HG03159 (cell line): ENCODE results near the gene CCNE1.
A peak's percentile ranks its signal among the peaks of the same experiment; 100 is the strongest.
"Not testable (repeated sequence)": the region's sequence is repeated elsewhere in the genome, so short reads cannot be mapped to it uniquely, and the experiment has no call there.

Experiments used
- ATAC-seq: cut with Tn5 transposase; IDR thresholded peaks from one replicate; pipeline ENCODE4 v1.9.1; 2021; ENCODE audit warnings: mild to moderate bottlenecking, moderate library complexity; ENCODE audit not compliant: unreplicated experiment

Gene CCNE1

DNA sequence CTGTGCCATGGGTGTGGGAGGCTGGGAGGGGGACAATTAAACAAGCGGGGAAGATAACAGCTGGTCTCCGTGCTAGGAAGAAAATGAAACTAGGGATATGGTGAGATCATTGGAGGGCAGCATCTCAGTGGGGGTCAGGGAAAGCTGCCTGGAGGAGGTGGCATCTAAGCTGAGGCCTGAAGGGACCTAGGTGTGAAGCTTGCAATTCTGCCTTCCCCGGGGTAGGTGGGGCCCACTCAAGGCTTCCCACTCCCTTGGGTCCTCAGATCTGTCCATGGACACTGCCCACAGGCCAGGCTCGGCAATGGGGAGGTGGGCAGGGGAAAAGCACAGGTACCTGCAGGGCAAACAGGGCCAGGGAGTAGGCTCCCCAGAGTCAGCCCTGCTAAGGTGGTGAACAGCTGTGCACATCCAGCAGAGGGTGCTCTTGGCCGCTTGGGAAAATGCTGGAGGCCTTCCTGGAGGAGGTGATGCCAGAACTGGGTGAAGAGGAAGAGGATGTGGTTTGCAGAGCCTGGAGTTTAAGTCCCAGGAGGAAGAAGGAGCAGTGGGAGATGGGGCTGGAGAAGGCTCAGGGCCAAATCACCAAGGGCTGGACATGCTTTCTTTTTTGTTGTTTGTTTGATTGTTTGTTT lies 25.7 kb upstream of the CCNE1 start:
- ATAC-seq: no peak

DNA sequence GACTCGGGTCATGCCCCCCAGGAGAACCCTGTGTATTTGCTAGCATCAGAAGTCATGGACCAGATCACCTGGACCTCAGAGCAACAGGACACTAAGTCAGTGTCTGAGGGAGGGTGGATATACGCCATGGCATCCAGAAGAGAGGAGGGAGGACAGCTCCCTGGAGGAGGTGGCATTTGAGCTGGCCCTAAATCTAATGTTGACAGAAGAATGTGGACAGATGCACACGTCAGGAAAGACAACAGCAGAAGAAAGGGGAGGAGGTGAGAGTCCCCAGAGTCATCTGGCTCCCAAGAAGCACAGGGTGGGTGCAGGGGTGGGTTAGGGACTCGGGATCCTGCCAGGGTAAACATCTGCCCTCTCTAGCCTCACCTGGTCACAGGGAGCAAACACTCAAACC lies 24.5 kb upstream of the CCNE1 start:
- no peak for ATAC-seq

DNA sequence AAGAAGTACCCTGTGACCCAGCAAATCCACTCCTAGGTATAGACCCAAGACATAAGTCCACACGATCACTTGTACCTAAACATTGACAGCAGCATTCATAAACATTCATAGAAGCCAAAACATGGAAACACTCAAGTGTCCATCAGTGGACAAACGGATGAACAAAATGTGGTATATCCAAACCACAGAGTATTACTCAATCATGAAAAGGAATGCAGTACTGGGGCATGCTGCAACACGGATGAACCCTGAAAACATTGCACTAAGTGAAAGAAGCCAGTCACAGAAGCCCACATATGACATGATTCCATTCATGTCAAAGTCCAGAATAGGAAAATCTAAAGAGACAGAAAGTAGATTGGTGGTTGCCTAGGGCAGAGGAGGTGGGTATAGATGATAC lies 22.8 kb upstream of the CCNE1 start:
- ATAC-seq: no peak

DNA sequence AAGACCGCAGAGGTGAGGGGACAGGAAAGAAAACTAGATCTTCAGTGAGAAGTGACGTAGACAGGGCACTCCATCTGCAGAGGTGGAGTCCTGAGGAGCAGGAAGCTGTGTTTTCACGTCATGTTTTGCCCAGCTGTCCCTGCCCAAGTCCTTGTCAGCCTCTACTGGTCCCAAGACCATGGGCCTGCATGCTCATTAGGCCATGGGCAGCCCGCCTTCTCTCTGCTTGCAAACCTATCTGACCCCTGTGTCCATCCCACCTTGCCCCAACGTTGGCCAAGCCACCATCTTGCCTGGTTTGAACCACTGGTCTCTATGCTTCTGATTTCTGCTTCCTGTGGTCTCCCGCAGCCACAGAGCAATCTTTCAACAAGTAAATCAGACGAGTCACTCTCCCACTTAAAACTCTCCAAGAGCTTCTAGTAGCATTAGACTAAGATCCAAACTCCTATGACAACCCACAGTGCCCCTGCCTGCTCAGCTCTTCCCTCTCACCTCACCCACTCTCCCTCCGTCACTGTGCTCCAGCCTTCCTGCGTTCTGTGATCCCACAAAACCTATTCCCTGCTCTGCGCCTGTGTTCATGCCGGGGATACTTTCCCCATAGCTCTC lies 18.6 kb upstream of the CCNE1 start:
- no peak for ATAC-seq

DNA sequence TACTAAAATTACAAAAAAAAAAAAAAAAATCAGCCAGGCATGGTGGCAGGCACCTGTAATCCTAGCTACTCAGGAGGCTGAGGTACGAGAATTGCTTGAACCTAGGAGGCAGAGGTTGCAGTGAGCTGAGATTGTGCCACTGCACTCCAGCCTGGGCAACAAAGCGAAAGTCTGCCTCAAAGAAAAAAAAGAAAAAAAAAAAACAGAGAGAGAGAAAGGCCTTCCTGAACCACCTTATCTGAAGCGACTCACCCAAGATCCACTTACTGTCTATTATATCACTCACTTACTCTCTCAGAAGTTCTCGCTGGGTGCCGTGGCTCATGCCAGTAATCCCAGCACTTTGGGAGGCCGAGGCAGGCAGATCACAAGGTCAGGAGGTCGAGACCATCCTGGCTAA lies 17.3 kb upstream of the CCNE1 start:
- ATAC-seq: not testable (repeated sequence)

DNA sequence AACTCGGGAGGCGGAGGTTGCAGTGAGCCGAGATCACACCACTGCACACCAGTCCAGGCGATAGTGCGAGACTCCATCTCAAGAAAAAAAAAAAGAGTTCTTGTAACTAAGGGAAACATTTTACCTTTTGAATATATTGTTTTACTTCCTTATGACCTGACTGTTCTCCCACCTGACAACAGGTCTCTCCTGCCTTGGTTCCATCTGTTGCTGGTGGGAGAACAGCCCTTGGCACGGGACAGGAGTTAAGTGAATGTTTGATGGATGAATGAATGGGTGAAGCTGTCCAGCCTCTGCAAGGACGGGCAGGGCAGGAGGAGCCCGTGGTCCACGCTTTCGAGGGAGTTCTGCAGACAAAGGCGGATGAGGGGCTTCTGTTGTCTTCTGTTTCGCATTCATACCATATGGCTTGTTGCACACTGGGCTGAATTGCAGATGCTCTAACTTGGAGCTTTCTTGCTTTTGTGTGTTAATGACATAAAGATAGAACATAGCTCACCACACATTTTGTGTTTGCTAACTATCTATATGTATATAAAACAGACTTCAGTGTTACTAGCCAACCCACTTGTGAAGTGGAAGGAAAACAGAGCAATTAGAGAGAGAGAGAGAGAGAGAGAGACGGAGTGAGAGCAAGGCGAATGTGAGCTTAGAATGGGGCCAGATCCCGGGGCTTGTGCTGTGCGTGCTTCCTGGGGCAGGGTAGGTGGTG lies 16.2 kb upstream of the CCNE1 start:
- ATAC-seq: no peak

DNA sequence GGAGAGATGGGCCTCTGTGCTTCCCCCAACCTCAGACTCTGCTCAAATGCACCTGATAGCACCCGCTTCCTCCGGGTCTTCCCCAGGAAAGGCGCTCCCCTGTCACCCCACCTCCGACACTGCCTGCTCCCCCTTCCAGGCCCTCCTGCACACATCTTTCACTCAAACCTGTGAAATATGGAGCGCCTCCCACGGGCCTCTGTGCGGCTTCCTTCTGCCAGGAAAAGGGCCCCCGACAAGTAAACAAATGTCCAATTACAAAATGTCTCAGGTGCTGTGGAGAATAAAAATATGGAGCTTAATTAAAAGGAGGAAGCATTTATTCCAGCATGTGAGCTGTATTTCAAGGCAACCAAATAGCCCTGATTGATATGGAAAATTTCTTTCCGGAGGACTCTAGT lies 15.6 kb upstream of the CCNE1 start:
- no peak for ATAC-seq

DNA sequence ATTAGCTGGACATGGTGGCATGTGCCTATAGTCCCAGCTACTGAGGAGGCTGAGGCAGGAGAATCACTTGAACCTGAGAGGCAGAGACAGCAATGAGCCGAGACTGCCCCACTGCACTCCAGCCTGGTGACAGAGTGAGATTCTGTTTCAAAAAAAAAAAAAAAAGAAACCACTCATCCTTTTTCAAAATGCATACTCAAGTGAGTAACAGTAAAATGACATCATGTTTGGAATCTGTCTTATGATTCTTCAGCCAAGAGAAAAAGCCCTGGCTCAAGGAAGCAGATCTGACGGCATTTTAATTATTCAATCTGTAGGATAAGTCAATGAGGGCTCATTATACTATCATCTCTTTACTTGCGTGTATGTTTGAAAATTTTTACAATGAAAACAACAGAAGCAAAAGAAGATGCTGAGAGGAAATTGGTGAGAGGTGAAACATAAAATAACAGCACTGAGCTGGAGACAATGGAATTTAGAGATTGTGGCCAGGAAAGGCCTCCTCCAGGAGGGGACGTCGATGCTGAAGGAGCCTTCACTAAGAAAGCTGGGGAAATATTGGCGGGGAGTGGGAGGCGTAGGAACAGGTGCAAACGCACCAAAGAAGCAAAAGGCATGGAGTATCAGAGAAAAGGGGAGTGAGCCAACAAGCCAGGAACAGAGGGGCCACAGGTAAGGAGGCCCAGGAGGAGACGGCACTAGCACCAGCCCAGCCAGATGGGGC lies 12.9 kb upstream of the CCNE1 start:
- ATAC-seq: no peak

DNA sequence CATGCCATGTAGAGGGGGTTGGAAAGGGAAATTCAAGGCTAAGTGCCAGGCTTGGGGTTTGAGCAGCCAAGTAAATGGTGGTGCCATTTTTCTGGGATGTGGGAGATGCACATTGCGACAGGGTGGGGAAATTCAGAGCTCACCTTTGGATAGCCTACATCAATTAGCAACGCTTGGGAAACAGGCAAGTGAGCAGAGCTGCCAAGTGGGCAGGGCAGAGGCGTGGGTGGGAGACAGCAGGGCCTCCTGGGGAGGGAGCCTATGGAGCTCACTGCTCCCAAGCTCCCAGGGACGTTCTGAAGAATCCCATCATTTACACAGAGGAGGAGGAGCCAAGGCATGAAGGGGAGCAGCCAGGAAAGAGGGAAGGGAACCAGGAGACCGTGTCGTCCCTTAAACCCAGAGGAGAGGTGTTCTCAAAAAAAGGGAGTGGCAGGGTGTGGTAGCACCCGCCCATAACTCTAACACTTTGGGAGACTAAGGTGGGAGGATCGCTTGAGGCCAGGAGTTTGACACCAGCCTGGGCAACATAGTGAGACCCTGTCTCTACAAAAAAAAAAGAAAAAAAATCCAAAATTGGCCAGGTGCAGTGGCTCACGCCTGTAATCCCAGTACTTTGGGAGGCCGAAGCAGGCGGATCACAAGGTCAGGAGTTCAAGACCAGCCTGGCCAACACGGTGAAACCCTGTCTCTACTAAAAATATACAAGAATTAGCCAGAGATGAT lies 11.5 kb upstream of the CCNE1 start:
- no peak for ATAC-seq

DNA sequence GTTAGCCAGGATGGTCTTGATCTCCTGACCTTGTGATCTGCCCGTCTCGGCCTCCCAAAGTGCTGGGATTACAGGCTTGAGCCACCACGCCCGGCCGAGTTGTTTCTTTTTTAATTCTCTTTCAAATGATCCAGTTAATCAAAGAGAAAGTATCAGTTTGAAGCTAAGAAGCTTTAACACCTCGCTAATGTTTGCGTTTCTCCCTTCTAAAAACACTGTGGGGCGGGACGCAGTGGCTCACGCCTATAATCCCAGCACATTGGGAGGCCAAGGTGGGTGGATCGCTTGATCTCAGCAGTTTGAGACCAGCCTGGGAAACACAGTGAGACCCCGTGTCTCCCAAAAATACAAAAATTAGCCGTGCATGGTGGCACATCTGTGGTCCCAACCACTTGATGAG lies 7.8 kb upstream of the CCNE1 start:
- not testable (repeated sequence) for ATAC-seq

DNA sequence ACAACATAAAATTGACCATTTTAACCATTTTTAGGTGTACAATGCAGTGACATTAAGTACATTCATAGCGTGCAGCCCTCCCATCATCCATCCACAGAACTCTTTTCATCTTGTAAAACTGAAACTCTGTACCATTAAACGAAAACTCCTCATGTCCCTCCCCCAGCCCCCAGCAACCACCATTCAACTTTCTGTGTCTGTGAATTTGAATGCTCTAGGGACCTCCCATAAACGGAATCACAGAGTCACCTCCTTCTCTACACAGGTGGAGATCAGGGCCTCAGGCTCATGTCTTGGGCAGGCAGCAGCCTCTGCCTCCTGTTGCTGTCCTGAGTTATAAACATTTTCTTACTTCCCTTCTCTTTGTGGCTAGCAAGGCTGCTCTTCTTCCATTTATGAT lies 7.3 kb upstream of the CCNE1 start:
- peak; percentile 94 for ATAC-seq

DNA sequence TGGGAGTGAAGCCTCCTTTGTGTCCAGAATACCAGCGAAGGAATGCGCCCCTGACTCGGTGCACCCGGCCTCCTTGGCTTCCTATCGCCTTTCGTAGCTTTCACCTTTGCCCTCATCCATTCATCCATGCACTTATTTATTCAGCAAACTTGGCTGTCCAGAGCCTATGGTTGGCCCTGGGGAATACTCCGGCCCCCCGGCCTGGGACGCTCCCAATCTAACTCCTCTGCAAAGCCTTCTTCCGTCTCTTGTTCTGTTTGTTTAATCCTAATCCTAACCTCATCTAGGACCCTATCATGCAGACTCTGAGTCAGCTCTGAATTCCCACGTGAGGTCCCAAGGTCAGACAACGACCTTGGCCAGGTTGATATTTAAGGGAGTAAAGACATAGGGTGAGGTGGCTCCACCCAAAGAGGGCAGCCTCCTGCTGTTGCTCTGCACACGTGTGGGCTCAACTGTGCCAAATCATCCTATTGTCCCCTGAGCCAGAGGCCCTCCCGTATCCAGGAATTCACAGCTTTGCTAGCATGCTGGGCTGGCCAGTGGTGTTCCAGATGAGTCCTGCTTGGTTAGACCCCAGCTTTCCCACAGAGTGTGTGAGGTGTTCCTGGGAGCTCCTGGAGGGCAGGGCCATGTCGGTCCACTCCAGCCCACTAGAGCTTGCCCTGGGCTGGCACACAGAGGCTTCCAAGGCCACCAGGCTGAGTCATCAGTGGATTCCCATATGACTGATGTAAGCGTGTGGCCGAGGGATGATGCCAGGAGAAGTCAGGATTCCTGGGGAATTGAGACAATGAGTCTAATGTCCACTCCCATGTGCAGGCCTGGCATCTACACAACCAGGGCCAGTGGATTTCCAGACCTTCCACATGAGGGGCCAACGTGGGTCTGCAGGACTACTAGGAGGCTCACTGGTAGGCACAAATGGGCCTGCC lies 6.5 kb upstream of the CCNE1 start:
- ATAC-seq: no peak

DNA sequence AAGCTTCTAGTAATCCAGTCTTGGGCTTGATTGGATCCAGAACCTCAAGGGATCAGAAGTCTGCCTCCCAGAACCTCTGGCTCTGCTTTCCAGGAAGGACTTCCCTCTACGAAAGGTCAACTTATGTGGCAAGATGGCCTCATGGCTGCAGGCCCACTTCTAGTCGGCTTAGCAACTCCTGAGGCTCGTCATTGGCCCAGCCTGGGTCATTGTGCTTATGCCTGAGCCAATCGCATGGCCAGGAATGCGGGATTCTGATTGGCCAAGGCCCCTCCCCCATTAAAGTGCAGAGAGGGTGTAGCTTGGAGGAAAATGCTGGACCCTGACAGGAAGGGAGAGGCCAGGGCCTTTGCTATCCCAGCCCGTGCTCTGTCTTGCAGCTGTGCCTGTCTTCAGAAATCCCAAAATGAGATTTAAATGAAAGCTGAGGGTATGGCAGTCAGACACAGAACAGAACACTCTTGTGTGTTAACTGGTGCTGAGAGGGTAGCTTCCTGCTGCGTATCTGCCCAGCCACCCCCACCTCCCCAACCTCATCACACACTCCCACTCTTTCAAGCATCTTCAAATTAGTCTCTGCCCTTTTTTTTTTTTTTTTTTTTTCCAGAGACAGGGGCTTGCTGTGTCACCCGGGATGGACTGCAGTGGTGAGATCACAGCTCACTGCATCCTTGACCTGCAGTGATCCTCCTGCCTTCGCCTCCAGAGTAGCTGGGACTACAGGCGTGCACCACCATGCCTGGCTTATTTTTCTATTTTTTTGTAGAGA lies 5.5 kb upstream of the CCNE1 start:
- no peak for ATAC-seq

DNA sequence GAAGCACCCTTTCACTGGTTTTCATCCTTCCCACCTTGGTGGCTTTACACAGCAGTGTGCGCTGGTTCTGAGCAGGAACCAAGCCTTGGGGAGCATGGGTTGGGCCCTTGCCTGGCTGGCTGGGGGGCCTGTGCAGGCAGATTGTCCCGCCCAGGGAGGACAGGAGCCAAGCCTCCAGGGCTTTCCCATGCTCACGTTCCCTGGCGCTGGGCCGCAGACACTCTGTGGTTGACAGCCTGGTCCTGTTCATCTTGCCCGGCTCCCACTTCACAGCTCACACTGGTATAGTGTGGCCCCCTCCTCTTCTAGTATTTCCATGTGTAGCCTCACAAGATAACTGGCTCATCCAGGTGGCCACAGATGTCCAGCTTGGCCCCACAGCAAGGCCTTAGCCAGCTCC lies 4.6 kb upstream of the CCNE1 start:
- ATAC-seq: no peak

DNA sequence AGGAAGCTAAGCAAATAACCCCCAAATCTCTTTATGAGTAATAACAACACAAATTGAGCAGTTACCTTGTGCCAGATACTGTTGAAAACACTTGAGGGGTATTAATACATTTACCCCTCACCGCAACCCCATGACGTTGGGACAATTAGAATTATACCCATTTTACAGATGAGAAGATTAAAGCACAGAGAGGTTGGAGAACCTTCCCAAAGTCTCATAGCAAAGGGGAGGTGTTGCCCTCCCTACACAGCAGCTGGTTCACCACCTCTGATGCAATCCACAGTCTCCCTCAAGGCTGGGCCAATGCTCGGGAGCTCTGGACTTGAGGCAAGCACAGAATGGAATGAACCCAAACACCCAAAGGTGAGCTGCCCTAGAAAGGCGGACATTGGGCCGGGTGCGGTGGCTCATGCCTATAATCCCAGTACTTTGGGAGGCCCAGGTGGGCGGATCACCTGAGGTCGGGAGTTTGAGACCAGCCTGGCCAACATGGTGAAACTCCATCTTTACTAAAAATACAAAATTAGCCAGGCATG lies 3.9 kb upstream of the CCNE1 start:
- no peak for ATAC-seq

DNA sequence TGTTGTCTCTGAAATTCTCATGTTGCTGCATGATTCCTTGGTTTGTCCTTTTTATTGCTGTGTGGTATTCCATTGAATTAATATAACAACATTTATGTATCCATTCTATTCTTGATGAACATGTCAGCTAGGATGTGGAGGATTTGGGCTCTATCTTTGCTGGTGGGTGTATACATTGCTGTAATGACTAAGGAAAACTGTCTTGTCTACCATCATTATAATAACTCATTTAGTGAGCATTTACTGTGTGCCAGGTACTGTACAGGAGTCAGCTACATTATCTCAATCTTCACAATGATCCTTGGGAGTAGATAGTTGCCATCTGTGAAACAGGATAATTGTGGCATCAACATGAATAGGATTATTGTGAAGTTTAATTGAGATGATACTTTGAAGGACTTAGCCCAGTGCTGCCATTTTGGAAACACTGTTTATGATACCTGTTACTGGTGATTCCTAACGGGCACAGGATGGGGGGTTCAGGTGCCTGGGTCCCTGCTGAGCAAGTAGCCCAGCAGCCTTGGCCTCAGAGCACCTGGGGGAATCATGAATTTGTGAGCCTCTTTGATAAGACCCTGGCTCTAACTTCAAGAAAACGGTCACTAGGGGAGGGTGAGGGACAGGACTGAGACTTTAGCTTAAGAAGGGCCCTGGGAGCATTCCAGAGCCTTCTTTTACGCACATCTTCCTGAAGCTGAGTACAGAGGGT lies 1.8 kb upstream of the CCNE1 start:
- no peak for ATAC-seq

DNA sequence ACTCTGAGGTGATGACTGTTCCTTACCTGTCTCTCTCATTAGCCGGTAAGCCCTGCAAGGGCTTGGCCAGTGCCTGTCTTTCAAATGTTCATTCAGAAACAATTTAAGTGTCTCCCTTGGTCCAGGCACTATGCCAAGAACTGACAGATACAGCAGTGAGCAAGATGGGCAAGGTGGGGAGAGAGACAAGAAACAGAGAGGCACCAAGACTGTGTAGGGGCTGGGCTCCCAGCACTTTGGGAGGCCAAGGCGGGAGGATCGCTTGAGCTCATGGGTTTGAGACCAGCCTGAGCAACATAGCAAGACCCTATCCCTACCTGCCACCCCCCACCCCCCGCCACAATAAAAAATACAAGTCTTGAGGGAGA lies 1.3 kb upstream of the CCNE1 start:
- ATAC-seq: no peak

DNA sequence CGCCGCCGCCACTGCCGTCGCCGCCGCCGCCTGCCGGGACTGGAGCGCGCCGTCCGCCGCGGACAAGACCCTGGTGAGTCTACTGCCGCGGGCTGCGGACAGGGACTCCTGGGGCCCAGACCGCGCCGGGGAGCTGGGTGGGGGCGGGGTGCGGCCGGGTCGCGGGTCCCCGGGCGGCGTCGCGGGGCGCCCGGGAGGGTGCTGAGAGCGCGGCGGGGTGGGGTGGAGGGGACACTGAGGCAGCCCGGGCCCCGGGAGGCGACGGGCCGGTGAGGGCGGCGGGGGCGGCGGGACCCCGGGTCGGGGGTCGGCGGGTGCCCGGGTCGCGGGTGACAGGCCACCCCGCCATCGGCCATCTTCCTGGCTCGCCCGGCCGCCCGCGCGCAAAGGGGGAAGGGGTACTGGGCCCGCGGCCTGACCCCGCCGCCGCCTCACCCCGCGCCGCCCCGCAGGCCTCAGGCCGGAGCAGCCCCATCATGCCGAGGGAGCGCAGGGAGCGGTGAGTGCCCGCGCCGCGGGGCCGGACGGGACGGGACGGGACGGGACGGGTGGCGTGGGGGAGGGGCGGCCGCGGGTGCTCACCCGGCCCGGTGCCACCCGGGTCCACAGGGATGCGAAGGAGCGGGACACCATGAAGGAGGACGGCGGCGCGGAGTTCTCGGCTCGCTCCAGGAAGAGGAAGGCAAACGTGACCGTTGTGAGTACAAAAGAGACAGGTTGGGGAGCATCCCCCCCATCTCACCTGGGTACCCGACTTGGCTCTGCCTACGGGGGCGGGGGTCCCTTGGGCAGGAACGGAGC lies 489 bp downstream of the CCNE1 start:
- peak; percentile 19 for ATAC-seq
